GM21576 (cell line): ENCODE data around the gene XPNPEP2.

Source experiments
- ATAC-seq: cut with Tn5 transposase; IDR thresholded peaks from one replicate; pipeline ENCODE4 v1.9.1; 2021; ENCODE audit warnings: mild to moderate bottlenecking, moderate library complexity; ENCODE audit not compliant: unreplicated experiment

Gene XPNPEP2

GRCh38 chrX:129777218-129778030, 38.6 kb downstream of the XPNPEP2 start:
- ATAC-seq: peak; percentile 21

- no peak for ATAC-seq
Measured at GRCh38 chrX:129779086-129779672, 40.4 kb downstream of the XPNPEP2 start.

GRCh38 chrX:129779747-129780146, 41.0 kb downstream of the XPNPEP2 start, which contains the start of gene SASH3:
Gene SASH3 (plus strand): TSS chrX:129779949. CDS start chrX:129780098, 149 bp downstream.
- ATAC-seq: peak; percentile 32

GRCh38 chrX:129780441-129781105, 41.8 kb downstream of the XPNPEP2 start:
- no peak for ATAC-seq

- peak; percentile 63 for ATAC-seq
Measured at GRCh38 chrX:129781134-129781672, 42.4 kb downstream of the XPNPEP2 start.

GRCh38 chrX:129781680-129782495, 43.1 kb downstream of the XPNPEP2 start:
- no peak for ATAC-seq

- no peak for ATAC-seq
Measured at GRCh38 chrX:129782706-129783105, 43.9 kb downstream of the XPNPEP2 start.

- no peak for ATAC-seq
Measured at GRCh38 chrX:129783291-129783713, 44.5 kb downstream of the XPNPEP2 start.

- no peak for ATAC-seq
Measured at GRCh38 chrX:129784371-129784770, 45.6 kb downstream of the XPNPEP2 start.

GRCh38 chrX:129785160-129785947, 46.6 kb downstream of the XPNPEP2 start:
- no peak for ATAC-seq

GRCh38 chrX:129786210-129786651, 47.5 kb downstream of the XPNPEP2 start:
- peak; percentile 81 for ATAC-seq

- ATAC-seq: no peak
Measured at GRCh38 chrX:129787336-129788055, 48.7 kb downstream of the XPNPEP2 start.

- no peak for ATAC-seq
Measured at GRCh38 chrX:129788527-129788926, 49.7 kb downstream of the XPNPEP2 start.

- ATAC-seq: no peak
Measured at GRCh38 chrX:129790146-129790545, 51.4 kb downstream of the XPNPEP2 start.

- no peak for ATAC-seq
Measured at GRCh38 chrX:129790808-129791207, 52.0 kb downstream of the XPNPEP2 start.

GRCh38 chrX:129791336-129791735, 52.6 kb downstream of the XPNPEP2 start:
- ATAC-seq: no peak

GRCh38 chrX:129791961-129792570, 53.3 kb downstream of the XPNPEP2 start:
- no peak for ATAC-seq

GRCh38 chrX:129792586-129793291, 54.0 kb downstream of the XPNPEP2 start:
- no peak for ATAC-seq
